HG03108 (cell line): ENCODE measurements around the gene SAMD4A.

ENCODE experiments used
- ATAC-seq: cut with Tn5 transposase; IDR thresholded peaks from one replicate; pipeline ENCODE4 v1.9.1; 2021; ENCODE audit warnings: moderate library complexity; ENCODE audit not compliant: unreplicated experiment

The SAMD4A gene

DNA sequence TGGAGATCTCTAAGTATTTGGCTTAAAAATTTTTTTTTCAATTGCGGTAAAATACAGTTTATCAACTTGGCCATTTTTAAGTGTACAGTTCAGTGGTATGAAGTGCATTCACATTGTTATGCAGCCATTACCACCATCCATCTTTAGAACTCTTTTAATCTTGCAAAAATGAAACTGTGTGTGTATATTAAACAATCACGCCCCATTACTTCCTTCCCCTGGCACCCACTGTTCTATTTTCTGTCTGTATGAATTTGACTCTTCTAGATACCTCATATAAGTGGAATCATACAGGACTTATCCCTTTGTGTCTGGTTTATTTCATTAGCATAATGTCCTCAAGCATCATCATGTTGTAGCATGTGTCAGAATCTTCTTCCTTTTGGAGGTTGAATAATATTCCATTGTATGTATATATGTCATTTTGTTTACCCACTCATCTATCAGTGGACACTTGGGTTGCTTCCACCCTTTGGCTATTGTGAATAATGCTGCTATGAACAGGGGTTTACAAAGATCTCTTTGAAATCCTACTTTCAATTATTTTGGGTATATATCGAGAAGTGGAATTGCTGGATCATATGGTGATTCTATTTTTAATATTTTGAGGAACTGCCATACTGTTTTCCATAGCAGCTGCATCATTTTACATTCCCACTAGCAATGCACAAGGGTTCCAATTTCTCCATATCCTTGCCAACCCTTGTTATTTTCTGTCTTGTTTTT, 62.9 kb downstream of the SAMD4A start:
- ATAC-seq: no peak

- ATAC-seq: no peak
These were observed 64.1 kb downstream of the SAMD4A start for GRCh38 chr14:54631016-54631415.

- no peak for ATAC-seq
These were observed 65.5 kb downstream of the SAMD4A start for GRCh38 chr14:54632452-54632851.

DNA sequence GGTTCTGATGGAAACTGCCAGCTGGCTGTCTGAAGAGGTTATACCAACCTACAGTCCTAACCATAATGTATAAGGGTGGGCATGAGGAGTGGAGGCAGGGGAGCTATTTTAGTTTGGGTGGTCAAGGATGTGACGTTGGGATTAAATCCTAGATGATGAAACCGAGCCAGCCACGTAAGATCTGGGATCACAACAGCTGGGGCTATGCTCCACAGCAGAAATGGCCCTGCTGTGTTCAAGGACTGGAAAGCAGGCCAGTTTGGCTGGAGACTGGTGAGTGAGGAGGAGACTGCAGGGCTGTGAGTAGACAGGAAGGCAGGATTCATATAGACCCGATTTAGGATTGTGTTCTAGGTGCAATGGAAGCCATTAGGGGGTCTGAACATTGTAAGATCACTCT, 66.1 kb downstream of the SAMD4A start:
- ATAC-seq: no peak

DNA sequence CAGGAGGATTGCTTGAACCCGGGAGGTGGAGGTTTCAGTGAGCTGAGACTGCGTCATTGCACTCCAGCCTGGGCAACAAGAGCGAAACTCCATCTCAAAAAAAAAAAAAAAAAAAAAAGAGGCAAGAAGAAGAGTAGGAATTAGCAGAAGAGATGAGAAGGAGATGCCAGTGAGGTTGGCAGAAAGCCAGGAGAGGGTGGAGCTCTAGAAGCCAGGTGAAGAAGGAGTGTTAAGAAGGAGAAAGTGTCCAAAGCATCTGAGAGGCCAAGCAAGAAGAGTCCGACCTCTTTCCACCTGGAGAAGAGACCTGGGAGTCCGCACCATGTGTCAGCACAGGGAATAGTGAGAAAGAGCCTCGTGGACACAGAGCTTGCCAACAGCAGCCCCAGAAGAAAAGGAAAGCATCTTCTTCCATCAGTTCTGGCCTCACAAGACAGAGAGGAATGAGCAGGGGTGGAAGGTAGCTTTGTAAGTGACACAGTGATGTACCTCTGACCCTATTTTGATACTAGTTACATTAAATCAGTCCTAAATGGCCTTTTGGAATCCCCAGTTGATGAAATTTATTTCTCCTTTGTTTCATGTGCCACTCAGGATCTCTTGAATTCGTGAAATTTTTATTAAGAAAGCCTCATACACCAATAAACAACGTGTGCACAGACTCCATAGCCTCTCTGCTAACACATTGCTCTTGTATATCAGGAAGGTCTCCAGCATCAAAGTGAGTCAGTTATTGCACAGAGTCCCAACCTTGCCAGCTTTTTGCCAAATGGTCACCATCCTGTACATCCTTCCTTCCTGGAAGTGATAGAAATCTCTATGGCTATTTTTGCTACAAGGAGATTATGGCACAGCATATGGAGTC, 70.6 kb downstream of the SAMD4A start:
- ATAC-seq: no peak

DNA sequence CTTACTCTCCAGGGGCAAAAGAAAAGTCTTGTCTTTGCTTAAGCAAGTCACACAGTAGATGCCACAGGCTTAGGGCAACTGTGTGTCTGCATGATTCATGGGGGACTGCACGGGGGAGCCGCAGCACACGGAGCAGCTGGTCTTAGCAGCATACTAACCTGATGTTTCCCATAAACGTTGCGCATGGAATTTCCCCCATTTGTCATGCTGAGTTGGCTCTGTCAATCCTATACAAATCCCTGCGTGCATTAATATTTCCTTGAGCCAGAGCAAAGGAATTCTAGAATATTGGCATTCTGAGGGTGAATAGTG, 71.2 kb downstream of the SAMD4A start:
- ATAC-seq: no peak

GRCh38 chr14:54639611-54640010, 72.7 kb downstream of the SAMD4A start:
- no peak for ATAC-seq

GRCh38 chr14:54640506-54640905, 73.6 kb downstream of the SAMD4A start:
- no peak for ATAC-seq

GRCh38 chr14:54642121-54642520, 75.2 kb downstream of the SAMD4A start:
- ATAC-seq: no peak

GRCh38 chr14:54642801-54643695, 76.1 kb downstream of the SAMD4A start:
- no peak for ATAC-seq

DNA sequence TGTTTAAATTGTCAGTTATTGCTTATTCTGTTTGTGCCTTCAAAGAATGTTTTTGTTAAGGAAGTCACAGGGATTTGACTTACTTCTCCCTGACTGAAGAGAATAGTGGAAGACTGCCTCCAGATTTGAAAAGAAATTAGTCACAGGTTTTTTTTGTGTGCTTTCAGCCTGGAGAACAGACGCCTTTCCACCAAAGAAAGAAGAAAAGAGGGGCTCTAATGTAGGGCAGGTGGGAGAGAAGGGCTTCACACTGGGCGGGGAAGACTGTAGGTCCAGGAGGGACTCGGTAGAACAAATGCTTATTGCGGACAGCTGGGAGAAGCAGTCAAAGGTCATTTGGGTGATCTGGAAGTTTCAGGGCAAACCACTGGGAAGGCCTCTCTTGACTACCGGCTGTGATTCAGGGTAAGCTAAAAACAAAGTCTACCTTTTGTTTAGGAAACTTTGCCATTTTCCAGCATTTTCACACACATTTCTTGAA, 76.8 kb downstream of the SAMD4A start:
- ATAC-seq: no peak

DNA sequence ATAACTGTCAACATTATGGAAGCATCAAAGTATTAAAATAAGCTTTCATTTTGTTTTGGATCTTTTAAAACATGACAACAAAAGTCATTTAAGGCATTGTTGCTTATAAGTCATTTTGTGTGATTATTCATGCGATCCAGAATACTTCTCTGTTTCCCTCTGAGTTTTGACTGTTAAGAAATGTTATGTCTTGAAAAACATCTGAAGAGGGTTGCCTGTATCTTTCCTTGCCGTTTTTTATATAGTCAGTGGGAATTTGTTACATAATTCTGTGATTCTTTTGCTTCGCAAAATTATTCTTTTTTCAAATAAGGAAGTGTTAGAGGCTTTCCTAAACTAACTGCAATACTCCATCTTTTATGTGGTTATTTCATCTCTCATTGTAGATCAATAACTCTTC, 78.7 kb downstream of the SAMD4A start:
- no peak for ATAC-seq

DNA sequence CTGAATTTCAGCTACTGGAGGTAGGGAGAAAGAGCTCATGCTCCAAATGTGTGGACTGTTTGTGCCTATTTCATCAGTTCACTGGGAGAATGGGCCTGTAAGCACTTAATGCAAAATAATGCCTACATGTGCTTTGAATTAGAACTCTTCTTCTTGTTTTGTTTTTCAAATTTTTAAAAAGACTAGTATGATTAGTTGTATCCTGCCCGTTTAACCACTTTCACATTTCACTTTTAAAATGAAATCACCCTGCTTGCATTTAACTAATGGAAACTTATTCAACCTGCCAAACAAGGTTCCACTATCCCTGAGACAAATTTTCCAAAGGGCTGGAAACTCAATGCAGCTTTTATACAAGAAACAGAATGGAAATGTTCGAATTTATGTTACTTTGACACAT, 79.7 kb downstream of the SAMD4A start:
- no peak for ATAC-seq

DNA sequence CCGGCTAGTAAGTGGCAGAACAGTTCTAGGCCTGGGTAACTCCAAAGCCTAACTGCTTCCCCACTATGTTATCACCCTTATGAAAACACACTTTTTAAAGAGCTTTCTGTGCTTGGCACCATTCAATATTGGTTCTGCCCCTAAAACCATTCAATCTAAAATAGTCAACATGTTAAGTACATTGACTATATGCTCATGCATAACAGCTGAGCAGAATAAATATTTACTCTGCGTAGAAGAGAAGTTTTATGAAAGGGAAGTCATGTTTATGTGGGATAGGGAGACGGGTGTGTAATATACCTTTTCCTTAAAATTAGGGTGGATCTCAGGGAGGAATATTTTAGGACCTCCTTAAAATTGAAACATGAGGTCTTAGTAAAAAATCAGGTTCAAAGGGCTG, 80.5 kb downstream of the SAMD4A start:
- ATAC-seq: no peak

- ATAC-seq: no peak
These were observed 82.1 kb downstream of the SAMD4A start for GRCh38 chr14:54649056-54649455.

DNA sequence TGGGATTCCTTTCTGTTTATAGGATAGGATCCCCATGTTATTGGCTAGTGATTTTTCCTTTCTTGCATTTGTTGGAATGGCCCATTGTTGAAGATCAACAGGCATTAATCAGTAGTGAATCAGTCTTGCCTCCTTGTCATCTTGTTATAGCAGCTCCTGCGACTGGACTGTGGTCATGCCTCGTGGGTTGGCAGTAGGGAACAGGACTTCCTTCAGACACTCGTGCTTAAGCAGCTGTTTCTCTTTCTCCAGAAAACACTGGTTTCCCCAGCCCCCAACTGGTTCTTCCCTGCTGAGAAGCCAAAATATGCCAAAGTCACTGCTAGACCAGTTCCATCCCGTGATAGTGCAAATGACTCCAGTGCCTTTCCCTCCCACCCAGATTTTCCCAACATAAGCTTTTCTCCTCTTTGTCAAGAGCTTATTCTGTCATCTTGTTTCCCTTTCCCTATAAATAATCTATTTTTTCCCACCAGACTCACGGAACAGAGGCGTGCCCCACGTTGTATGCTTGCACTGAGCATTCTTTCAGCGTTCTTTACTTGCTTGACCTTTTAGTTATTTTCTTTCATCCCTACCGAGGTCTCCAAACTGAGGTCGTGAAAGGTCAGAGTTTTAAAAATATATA, 83.5 kb downstream of the SAMD4A start:
- ATAC-seq: no peak

- no peak for ATAC-seq
These were observed 84.0 kb downstream of the SAMD4A start for GRCh38 chr14:54650959-54651351.

DNA sequence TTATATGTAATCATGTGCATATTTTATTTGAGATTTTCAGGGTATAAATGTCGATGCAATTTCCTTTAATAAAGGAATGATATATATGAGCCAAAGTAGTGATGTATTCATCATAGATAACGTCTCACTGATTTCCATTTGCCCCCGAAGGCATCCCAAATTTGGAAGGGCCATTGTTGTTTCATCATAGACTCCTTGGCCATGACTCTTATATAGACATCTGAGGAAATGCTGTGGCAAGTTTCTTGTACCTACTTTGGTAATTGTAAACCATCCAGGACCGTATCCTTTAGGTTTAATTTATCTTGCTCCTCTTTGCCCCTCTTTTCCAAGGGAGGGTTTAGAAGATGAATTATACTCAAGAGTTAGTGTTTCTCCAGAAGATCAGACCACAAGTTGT, 84.7 kb downstream of the SAMD4A start:
- ATAC-seq: no peak

GRCh38 chr14:54652188-54652587, 85.3 kb downstream of the SAMD4A start:
- no peak for ATAC-seq

GRCh38 chr14:54652605-54653052, 85.7 kb downstream of the SAMD4A start:
- ATAC-seq: no peak
